GM10248 (cell line): ENCODE measurements around the gene RSAD1.

ENCODE experiments used
- CTCF ChIA-PET: fragments of 300-600 bp; sonication (Branson Sonifier 250); formaldehyde crosslinking; extraction: SDS; loops from one replicate; lab custom pipeline; 2021; ENCODE audit warnings: antibody characterized with exemption; lab: Yijun Ruan, JAX
- POLR2A ChIA-PET: fragments of 350-650 bp; sonication (Branson Sonifier 250); formaldehyde crosslinking; extraction: SDS; loops from one replicate; lab custom pipeline; 2020; ENCODE audit warnings: antibody characterized with exemption; lab: Yijun Ruan, JAX
- DNase-seq: peaks from one replicate; pipeline ENCODE4 v3.0.0; 2012; ENCODE audit errors: extremely low spot score
- CTCF ChIP-seq: IDR thresholded peaks from 2 replicates; pipeline ENCODE4 v1.5.1; 2012; ENCODE audit warnings: mild to moderate bottlenecking, low read depth; ENCODE audit errors: extremely low read depth, missing control alignments, control extremely low read depth

RSAD1 gene

GRCh38 chr17:50534222-50534978 lies 55.7 kb downstream of the RSAD1 start:
- DNase-seq: no peak
- POLR2A ChIA-PET: no interaction called here
- no peak for TF ChIP-seq CTCF
- CTCF ChIA-PET: interaction anchor here (1.1 kb wide), 1 partner anchor 15 kb away, joined by 3 read pairs; no protein-coding TSS in a partner anchor

- TF ChIP-seq CTCF: no peak
- ChIA-PET CTCF (interaction anchor here (1.1 kb wide), 1 partner anchor 94 kb away, joined by 3 read pairs; no protein-coding TSS in a partner anchor), POLR2A (no interaction called here)
- no peak for DNase-seq
These were observed 56.3 kb downstream of the RSAD1 start for GRCh38 chr17:50534979-50535326.

- no peak for DNase-seq
- no peak for TF ChIP-seq CTCF
- ChIA-PET POLR2A (no interaction called here), CTCF (interaction anchor here (1.1 to 1.2 kb wide), 2 partner anchors 91 to 94 kb away, joined by 3 read pairs; no protein-coding TSS in a partner anchor)
These were observed 56.7 kb downstream of the RSAD1 start for GRCh38 chr17:50535407-50535806.
